ENCODE data around the gene ARIH1. TPM values are rescaled to one million over a fixed set of nuclear protein-coding genes. Genes with fewer than 3 reads are reported as not detected.

ARIH1 gene
- total and polyA plus RNA-seq, 2 donors (not counting 1 experiment from before 2014, with no cell fraction given) = 27.9 to 62.3 TPM

GRCh38 chr15:72445426-72445825, 28.7 kb upstream of the ARIH1 start:
- DNase-seq (ENCODE audit: low read depth in 2 of 2) = no peak
- Histone ChIP-seq H3K9me3 (ENCODE audit: control insufficient read depth, insufficient read depth, low read depth, low read length) (no peaks in the 10 kb centered on the region), H3K27me3 (ENCODE audit: control insufficient read depth, insufficient read depth, low read length) (no peaks in the 10 kb centered on the region), H3K4me2 (ENCODE audit: extremely low read depth, insufficient read depth, low read length) (no peak overlapping the region), H3K27ac (ENCODE audit: insufficient read depth, low read length) (no peak overlapping the region), H3K79me2 (ENCODE audit: control insufficient read depth, insufficient read depth, low read length) (no peaks in the 10 kb centered on the region), H3K9ac (ENCODE audit: insufficient read depth, low read length) (no peak overlapping the region), H3K4me3 (replicated peaks in 1 of 4; ENCODE audit: control extremely low read depth in 1 of 4, insufficient read depth in 1 of 4, low read depth in 3 of 4, low read length in 4 of 4) (no peak overlapping the region), H4K20me1 (ENCODE audit: control insufficient read depth, extremely low read depth, insufficient read depth, low read length) (no peaks in the 10 kb centered on the region), H3K4me1 (ENCODE audit: control insufficient read depth, extremely low read depth, insufficient read depth, low read length) (no peaks in the 10 kb centered on the region), H3K36me3 (ENCODE audit: control insufficient read depth, insufficient read depth, low read length) (no peaks in the 10 kb centered on the region), H2AFZ (ENCODE audit: low read length) (no peak overlapping the region)
- TF ChIP-seq CTCF (conservative IDR thresholded peaks at IDR 0.05 in 1 of 2, IDR thresholded peaks at IDR 0.05 in 1 of 2; ENCODE audit: low read depth in 1 of 2, low read length in 2 of 2) (no peak), EZH2 (IDR thresholded peaks at IDR 0.05; ENCODE audit: low read length, missing control alignments) (no peak)

- H3K27ac ChIP-seq (ENCODE audit: insufficient read depth, low read length) = no peak overlapping the region
- no peak overlapping the region for H2AFZ ChIP-seq (ENCODE audit: low read length)
- TF ChIP-seq CTCF (conservative IDR thresholded peaks at IDR 0.05 in 1 of 2, IDR thresholded peaks at IDR 0.05 in 1 of 2; ENCODE audit: low read depth in 1 of 2, low read length in 2 of 2) = no peak
- TF ChIP-seq EZH2 (IDR thresholded peaks at IDR 0.05; ENCODE audit: low read length, missing control alignments) = no peak
- H3K4me3 ChIP-seq (replicated peaks in 1 of 4; ENCODE audit: control extremely low read depth in 1 of 4, insufficient read depth in 1 of 4, low read depth in 3 of 4, low read length in 4 of 4) = no peak overlapping the region
- no peak for DNase-seq (ENCODE audit: low read depth in 2 of 2)
- no peak overlapping the region for H3K9ac ChIP-seq (ENCODE audit: insufficient read depth, low read length)
- H3K9me3 ChIP-seq (ENCODE audit: control insufficient read depth, insufficient read depth, low read depth, low read length) = no peaks in the 10 kb centered on the region
- peaks cover 2% of the 10 kb centered on the region for H3K27me3 ChIP-seq (ENCODE audit: control insufficient read depth, insufficient read depth, low read length)
- H3K4me2 ChIP-seq (ENCODE audit: extremely low read depth, insufficient read depth, low read length) = no peak overlapping the region
- no peaks in the 10 kb centered on the region for H3K36me3 ChIP-seq (ENCODE audit: control insufficient read depth, insufficient read depth, low read length)
- H3K4me1 ChIP-seq (ENCODE audit: control insufficient read depth, extremely low read depth, insufficient read depth, low read length) = no peaks in the 10 kb centered on the region
- H4K20me1 ChIP-seq (ENCODE audit: control insufficient read depth, extremely low read depth, insufficient read depth, low read length) = no peaks in the 10 kb centered on the region
- no peaks in the 10 kb centered on the region for H3K79me2 ChIP-seq (ENCODE audit: control insufficient read depth, insufficient read depth, low read length)
Measured at GRCh38 chr15:72450805-72451204, 23.3 kb upstream of the ARIH1 start.

- Histone ChIP-seq H3K9me3 (ENCODE audit: control insufficient read depth, insufficient read depth, low read depth, low read length) (no peaks in the 10 kb centered on the region), H3K79me2 (ENCODE audit: control insufficient read depth, insufficient read depth, low read length) (no peaks in the 10 kb centered on the region), H3K36me3 (ENCODE audit: control insufficient read depth, insufficient read depth, low read length) (no peaks in the 10 kb centered on the region), H3K27ac (ENCODE audit: insufficient read depth, low read length) (no peak overlapping the region), H3K27me3 (ENCODE audit: control insufficient read depth, insufficient read depth, low read length) (peaks cover 2% of the 10 kb centered on the region), H3K4me1 (ENCODE audit: control insufficient read depth, extremely low read depth, insufficient read depth, low read length) (no peaks in the 10 kb centered on the region), H4K20me1 (ENCODE audit: control insufficient read depth, extremely low read depth, insufficient read depth, low read length) (no peaks in the 10 kb centered on the region), H3K4me2 (ENCODE audit: extremely low read depth, insufficient read depth, low read length) (no peak overlapping the region), H3K4me3 (replicated peaks in 1 of 4; ENCODE audit: control extremely low read depth in 1 of 4, insufficient read depth in 1 of 4, low read depth in 3 of 4, low read length in 4 of 4) (no peak overlapping the region), H3K9ac (ENCODE audit: insufficient read depth, low read length) (no peak overlapping the region), H2AFZ (ENCODE audit: low read length) (no peak overlapping the region)
- no peak for DNase-seq (ENCODE audit: low read depth in 2 of 2)
- no peak for TF ChIP-seq EZH2 (IDR thresholded peaks at IDR 0.05; ENCODE audit: low read length, missing control alignments)
- TF ChIP-seq CTCF (conservative IDR thresholded peaks at IDR 0.05 in 1 of 2, IDR thresholded peaks at IDR 0.05 in 1 of 2; ENCODE audit: low read depth in 1 of 2, low read length in 2 of 2) = no peak
Measured at GRCh38 chr15:72451224-72451623, 22.9 kb upstream of the ARIH1 start.
